NCI-H524 treated with DMSO at 0.1 percent for 48 hours (cell line): Measurements from ENCODE around the gene TTC28.

Experiments
- DNase-seq: peaks from one replicate; lab custom pipeline; 2025; lab: John Stamatoyannopoulos, UW

Gene TTC28

DNA sequence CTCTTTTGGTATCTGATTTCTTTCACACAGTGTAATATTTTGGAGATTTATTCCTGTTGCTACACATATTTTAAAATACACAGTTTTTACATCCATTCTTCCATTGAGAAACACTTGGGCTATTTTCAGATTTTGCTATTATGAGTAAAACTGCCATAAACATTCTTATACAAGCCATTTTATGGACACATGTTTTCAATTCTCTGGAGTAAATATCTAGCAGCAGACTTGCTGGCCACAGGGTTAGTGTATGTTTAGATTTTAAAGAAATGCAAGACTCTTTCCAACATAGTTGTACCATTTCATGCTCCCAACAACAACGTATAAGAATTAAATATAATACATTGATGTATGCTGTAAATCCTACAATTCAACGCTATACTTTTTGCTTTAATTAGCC lies 399.8 kb downstream of the TTC28 start:
- no peak for DNase-seq

GRCh38 chr22:28269277-28269676 lies 410.4 kb downstream of the TTC28 start:
- DNase-seq, result no peak

GRCh38 chr22:28268850-28269249 lies 410.8 kb downstream of the TTC28 start:
- DNase-seq, result no peak

DNA sequence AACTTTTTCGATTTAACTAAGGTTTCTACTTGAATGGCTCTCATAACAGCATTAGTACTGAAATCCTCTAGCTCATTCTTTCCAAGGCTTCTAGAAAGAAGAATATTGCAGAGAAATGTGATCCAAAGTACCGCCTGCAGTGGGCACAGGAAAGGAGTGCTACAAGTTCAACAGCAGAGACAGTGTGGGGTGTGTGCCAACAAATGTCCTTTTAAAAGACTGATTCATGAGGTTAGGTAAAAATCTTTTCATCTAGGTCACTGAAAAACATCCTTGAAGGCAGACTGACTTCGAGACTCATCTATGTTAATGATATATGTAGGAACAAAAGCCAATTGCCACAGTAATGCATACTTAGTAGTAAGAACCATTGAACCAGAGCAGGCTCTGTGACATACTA lies 411.5 kb downstream of the TTC28 start:
- no peak for DNase-seq

- DNase-seq, result no peak
Observed at GRCh38 chr22:28260619-28261018, 419.0 kb downstream of the TTC28 start.

DNA sequence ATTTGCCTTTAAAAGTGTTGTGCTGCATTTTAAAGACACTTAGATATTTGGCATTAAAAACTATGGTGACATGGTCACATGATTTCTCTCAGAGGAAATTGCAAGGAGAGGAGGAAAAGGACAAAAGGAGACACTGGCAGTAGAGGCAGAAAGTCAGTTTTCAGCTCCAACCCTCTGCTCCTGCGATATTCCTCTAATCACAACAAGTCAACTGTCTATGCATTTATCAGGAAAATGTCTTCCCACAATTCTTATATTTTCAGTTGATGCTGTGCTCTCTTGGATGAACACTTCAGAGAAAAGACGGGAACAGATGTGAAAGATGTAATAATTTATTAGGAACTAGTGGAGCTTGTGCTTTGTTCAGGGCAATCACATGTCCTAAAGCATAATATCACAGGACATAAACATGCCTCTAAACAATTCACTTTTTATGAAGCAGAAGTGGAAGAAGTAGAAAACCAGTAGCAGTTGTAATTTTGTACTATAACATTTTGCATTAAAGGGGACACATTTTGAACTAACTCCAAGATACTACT lies 419.8 kb downstream of the TTC28 start:
- DNase-seq, result no peak

- no peak for DNase-seq
Observed at GRCh38 chr22:28254396-28254795, 425.2 kb downstream of the TTC28 start.

- DNase-seq, result no peak
Observed at GRCh38 chr22:28252539-28252938, 427.1 kb downstream of the TTC28 start.

DNA sequence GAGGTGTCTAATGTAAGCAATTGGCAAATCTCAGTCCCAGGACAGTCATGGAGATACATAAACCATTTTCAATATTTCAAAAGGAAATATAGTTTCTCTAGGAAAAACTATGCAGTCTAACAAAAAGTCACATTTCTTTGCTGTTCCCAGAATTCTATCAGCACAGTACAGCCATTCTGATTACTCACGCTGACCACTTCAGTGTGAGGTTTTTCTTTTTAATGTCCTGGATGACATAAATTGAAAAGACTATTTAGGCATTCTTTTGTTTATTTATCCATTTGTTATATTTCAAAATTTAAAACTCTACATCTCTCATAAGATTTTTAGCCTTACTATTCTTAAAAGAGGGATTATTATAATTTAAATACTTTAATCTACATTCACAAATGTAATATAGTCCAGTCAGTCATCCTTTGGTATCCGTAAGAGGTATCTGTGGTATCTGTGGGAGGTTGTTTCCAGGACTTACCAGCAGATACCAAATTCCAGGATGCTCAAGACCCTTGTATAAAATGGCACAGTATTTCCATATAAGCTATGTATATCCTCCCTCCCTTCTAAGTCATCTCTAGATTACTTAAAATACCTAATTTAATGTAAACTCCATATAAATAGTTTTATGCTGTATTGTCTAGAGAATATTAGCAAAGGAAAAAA lies 429.5 kb downstream of the TTC28 start:
- DNase-seq, result no peak

- DNase-seq, result no peak
Observed at GRCh38 chr22:28249402-28249801, 430.2 kb downstream of the TTC28 start.

- no peak for DNase-seq
Observed at GRCh38 chr22:28247667-28248363, 431.8 kb downstream of the TTC28 start.

DNA sequence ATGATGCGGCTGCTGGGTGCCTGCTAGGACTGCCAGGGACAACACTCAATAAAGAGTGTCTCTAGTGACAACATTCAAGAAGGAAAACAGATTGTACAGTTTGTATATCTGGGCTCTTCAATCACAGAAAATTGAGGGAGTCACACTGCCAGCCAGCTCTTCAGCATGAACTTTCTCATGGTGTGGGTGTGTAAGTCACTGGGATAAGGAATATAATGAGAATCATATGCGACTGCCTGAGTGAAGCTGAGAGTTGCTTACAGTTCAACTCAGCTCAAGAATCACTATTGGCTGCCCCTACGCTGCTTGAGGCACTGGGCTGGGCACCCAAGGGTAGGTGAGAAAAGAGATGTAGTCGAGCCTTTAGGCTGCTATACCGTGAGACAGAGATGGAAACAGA lies 432.5 kb downstream of the TTC28 start:
- DNase-seq, result no peak

GRCh38 chr22:28246397-28246796 lies 433.2 kb downstream of the TTC28 start:
- no peak for DNase-seq

GRCh38 chr22:28245579-28246224 lies 433.9 kb downstream of the TTC28 start:
- DNase-seq, result no peak

GRCh38 chr22:28244757-28245156 lies 434.9 kb downstream of the TTC28 start:
- no peak for DNase-seq

GRCh38 chr22:28243539-28243938 lies 436.1 kb downstream of the TTC28 start:
- no peak for DNase-seq

DNA sequence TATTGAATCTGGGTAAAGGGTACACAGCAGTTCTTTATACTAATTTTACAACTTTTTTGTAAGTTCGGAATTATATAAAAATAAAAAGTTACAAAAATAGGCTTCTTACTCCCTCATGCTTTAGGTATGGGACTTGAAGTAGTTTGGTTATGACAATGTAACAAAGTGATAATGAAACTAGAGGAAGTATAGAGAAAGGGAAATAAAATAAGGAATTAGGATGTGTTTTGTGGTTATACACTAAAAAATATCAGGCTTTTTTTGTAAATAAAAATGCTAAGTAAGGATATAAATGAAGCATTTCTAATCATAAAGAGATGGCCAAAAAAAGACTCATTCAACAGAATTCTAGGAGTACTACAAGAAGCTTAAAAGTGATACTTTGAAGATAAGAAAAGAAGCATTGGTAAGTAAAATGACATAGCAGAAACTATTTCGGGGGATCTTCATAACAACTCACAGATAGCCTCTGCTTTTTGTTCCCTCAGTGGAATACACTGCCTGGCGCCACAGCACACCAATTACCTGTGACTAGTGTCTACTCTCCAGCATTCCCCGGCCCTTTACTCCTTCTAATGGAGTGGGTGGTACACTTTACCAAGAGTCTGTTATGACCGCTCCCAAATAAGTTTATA lies 437.9 kb downstream of the TTC28 start:
- no peak for DNase-seq

GRCh38 chr22:28239941-28240340 lies 439.7 kb downstream of the TTC28 start:
- DNase-seq, result no peak

GRCh38 chr22:28237783-28238182 lies 441.9 kb downstream of the TTC28 start:
- DNase-seq, result no peak

GRCh38 chr22:28237112-28237511 lies 442.5 kb downstream of the TTC28 start:
- no peak for DNase-seq

DNA sequence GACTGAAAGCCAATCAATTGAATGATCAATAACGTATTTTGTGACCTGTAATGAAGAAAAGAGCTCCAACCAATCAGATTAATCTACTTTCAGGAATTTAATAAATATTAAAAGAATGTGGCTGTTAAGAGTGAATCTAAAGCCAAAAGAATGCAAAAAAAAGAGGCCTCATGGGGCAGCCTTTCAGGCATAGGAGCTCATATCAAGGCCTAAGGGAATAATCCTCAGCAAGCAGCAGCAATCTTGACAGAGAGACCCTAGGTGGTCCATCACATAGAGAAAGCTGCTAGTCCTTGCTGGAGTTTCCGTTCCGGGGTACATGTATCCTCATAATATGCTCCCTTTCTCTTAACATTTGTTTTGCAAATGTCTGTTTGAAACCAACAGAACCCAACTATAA lies 447.4 kb downstream of the TTC28 start:
- DNase-seq, result no peak

- DNase-seq, result no peak
Observed at GRCh38 chr22:28231441-28231840, 448.2 kb downstream of the TTC28 start.

GRCh38 chr22:28230671-28231070 lies 449.0 kb downstream of the TTC28 start:
- no peak for DNase-seq
